Measurements from ENCODE around the gene RAPGEF1. TPM values are rescaled to one million over a fixed set of nuclear protein-coding genes. Genes with fewer than 3 reads are reported as not detected.

RAPGEF1 gene
- total RNA-seq, 1 donor from 2014 or later, result 76.8 TPM

DNA sequence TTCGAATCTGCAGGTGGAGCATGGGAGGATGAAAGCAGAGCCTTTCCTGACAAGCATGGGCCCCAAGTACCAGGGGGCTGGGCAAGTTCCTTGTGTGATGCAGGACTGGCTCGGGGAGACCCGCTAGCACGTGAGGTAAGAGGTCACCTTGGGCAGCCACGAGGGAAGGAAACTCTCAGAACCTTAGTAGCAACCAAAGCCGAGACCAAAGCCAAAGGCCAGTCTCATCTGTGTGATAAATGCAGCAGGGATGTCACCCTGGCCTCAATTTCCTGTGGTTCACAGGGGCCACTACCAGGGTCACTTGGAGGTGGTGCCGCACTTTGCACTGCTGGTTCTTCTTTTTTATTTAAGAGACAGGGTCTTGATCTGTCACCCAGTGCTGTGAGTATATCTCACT lies 155.0 kb downstream of the RAPGEF1 start:
- H3K36me3 ChIP-seq (ENCODE audit: insufficient read depth, low read length), result peaks cover 3% of the 10 kb centered on the region
- no peaks in the 10 kb centered on the region for H3K9me3 Mint-ChIP-seq (ENCODE audit: unreplicated experiment)
- H3K4me3 ChIP-seq (ENCODE audit: insufficient read depth, low read depth, low read length), result no peak overlapping the region
- H3K4me2 ChIP-seq (ENCODE audit: low read length), result no peak overlapping the region
- H3K9me3 ChIP-seq (ENCODE audit: insufficient read depth, low read depth, low read length), result no peaks in the 10 kb centered on the region
- no peaks in the 10 kb centered on the region for H4K20me1 ChIP-seq (ENCODE audit: insufficient read depth, low read length)
- peaks cover 9% of the 10 kb centered on the region for H3K4me1 Mint-ChIP-seq (ENCODE audit: low read depth, unreplicated experiment)
- TF ChIP-seq CTCF (IDR thresholded peaks at IDR 0.05; ENCODE audit: insufficient read depth, low read depth, low read length), result no peak
- TF ChIP-seq EZH2 (IDR thresholded peaks at IDR 0.05; ENCODE audit: insufficient read depth, low read length), result no peak
- H3K27ac Mint-ChIP-seq (ENCODE audit: unreplicated experiment), result no peak overlapping the region
- FAIRE-seq, result no peak
- H3K27me3 Mint-ChIP-seq (ENCODE audit: low read depth, unreplicated experiment), result no peaks in the 10 kb centered on the region
- H3K9ac ChIP-seq (ENCODE audit: low read length), result no peak overlapping the region
- no peak overlapping the region for H3K27ac ChIP-seq (ENCODE audit: low read depth, low read length)
- DNase-seq (ENCODE audit: low read depth), result no peak
- H2AFZ ChIP-seq (ENCODE audit: low read depth, low read length), result no peak overlapping the region
- peaks cover 17% of the 10 kb centered on the region for H3K36me3 Mint-ChIP-seq (ENCODE audit: low read depth, unreplicated experiment)
- no peaks in the 10 kb centered on the region for H3K27me3 ChIP-seq (ENCODE audit: insufficient read depth, low read length)
- no peaks in the 10 kb centered on the region for H3K79me2 ChIP-seq (ENCODE audit: insufficient read depth, low read length)
- H3K4me3 Mint-ChIP-seq (ENCODE audit: unreplicated experiment), result no peak overlapping the region
- no peaks in the 10 kb centered on the region for H3K4me1 ChIP-seq (ENCODE audit: insufficient read depth, low read length)

DNA sequence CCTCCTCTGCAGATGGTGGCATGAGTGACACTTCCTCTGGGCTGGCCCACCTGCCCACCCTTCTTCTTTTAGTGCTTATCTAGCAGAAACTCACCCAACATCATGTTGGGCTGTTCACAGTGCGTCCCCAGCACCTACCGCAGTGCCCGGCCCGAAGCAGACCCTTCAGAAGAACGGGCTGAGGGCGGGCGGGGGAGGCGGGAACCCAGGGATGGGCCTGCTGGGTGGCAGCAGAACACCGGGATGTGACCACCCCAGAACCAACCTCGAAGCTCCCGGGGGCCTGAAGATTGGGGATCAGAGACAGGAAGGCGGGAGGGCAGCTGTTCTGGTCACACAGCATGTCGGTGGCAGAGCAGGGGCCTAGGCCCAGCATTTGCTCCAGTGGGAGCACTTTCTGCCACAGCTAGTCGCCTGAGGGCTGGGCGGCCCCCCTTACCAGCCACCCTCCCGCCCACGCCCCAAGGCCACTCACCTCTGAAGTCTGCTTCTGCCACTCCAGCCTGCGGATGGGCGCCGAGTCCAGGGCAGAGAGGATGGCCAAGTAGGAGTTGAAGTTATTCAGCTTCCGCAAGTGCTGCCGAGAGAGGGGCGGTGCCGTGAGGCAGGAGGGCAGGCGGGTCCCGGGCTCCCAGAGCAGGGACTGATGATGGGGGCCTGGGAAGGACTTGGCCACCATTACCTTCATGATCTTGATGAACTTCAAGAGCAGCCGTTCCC lies 155.9 kb downstream of the RAPGEF1 start:
- Histone ChIP-seq H3K9ac (ENCODE audit: low read length) (no peak overlapping the region), H3K27me3 (ENCODE audit: insufficient read depth, low read length) (no peaks in the 10 kb centered on the region), H3K4me3 (ENCODE audit: insufficient read depth, low read depth, low read length) (no peak overlapping the region), H3K4me2 (ENCODE audit: low read length) (no peak overlapping the region), H4K20me1 (ENCODE audit: insufficient read depth, low read length) (no peaks in the 10 kb centered on the region), H3K79me2 (ENCODE audit: insufficient read depth, low read length) (no peaks in the 10 kb centered on the region), H3K9me3 (ENCODE audit: insufficient read depth, low read depth, low read length) (no peaks in the 10 kb centered on the region), H3K36me3 (ENCODE audit: insufficient read depth, low read length) (no peaks in the 10 kb centered on the region), H3K4me1 (ENCODE audit: insufficient read depth, low read length) (no peaks in the 10 kb centered on the region), H2AFZ (ENCODE audit: low read depth, low read length) (no peak overlapping the region), H3K27ac (ENCODE audit: low read depth, low read length) (no peak overlapping the region)
- H3K27me3 Mint-ChIP-seq (ENCODE audit: low read depth, unreplicated experiment), result no peaks in the 10 kb centered on the region
- H3K4me1 Mint-ChIP-seq (ENCODE audit: low read depth, unreplicated experiment), result peaks cover 9% of the 10 kb centered on the region
- H3K9me3 Mint-ChIP-seq (ENCODE audit: unreplicated experiment), result no peaks in the 10 kb centered on the region
- FAIRE-seq (no peak), DNase-seq (ENCODE audit: low read depth) (no peak)
- H3K4me3 Mint-ChIP-seq (ENCODE audit: unreplicated experiment), result no peak overlapping the region
- TF ChIP-seq CTCF (IDR thresholded peaks at IDR 0.05; ENCODE audit: insufficient read depth, low read depth, low read length) (no peak), EZH2 (IDR thresholded peaks at IDR 0.05; ENCODE audit: insufficient read depth, low read length) (no peak)
- H3K27ac Mint-ChIP-seq (ENCODE audit: unreplicated experiment), result no peak overlapping the region
- peaks cover 12% of the 10 kb centered on the region for H3K36me3 Mint-ChIP-seq (ENCODE audit: low read depth, unreplicated experiment)

GRCh38 chr9:131583337-131583645 lies 156.6 kb downstream of the RAPGEF1 start:
- FAIRE-seq, result no peak
- no peak overlapping the region for H3K4me3 ChIP-seq (ENCODE audit: insufficient read depth, low read depth, low read length)

More at GRCh38 chr9:131583337-131583645, 156.6 kb downstream of the RAPGEF1 start:
- Histone ChIP-seq H3K9ac (ENCODE audit: low read length) (no peak overlapping the region), H3K79me2 (ENCODE audit: insufficient read depth, low read length) (no peaks in the 10 kb centered on the region), H2AFZ (ENCODE audit: low read depth, low read length) (no peak overlapping the region), H3K27me3 (ENCODE audit: insufficient read depth, low read length) (no peaks in the 10 kb centered on the region), H3K9me3 (ENCODE audit: insufficient read depth, low read depth, low read length) (no peaks in the 10 kb centered on the region), H3K4me2 (ENCODE audit: low read length) (no peak overlapping the region), H3K36me3 (ENCODE audit: insufficient read depth, low read length) (no peaks in the 10 kb centered on the region), H4K20me1 (ENCODE audit: insufficient read depth, low read length) (no peaks in the 10 kb centered on the region), H3K27ac (ENCODE audit: low read depth, low read length) (no peak overlapping the region), H3K4me1 (ENCODE audit: insufficient read depth, low read length) (no peaks in the 10 kb centered on the region)
- Mint-ChIP-seq H3K36me3 (ENCODE audit: low read depth, unreplicated experiment) (peaks cover 12% of the 10 kb centered on the region), H3K27me3 (ENCODE audit: low read depth, unreplicated experiment) (no peaks in the 10 kb centered on the region), H3K9me3 (ENCODE audit: unreplicated experiment) (no peaks in the 10 kb centered on the region), H3K4me3 (ENCODE audit: unreplicated experiment) (no peak overlapping the region), H3K4me1 (ENCODE audit: low read depth, unreplicated experiment) (peaks cover 9% of the 10 kb centered on the region), H3K27ac (ENCODE audit: unreplicated experiment) (no peak overlapping the region)
- TF ChIP-seq EZH2 (IDR thresholded peaks at IDR 0.05; ENCODE audit: insufficient read depth, low read length) (no peak), CTCF (IDR thresholded peaks at IDR 0.05; ENCODE audit: insufficient read depth, low read depth, low read length) (no peak)
- DNase-seq (ENCODE audit: low read depth), result no peak

Data from astrocyte (in vitro differentiated cells and primary cell).